Measurements from ENCODE around the gene GARIN5B.
"Not testable (repeated sequence)": the region's sequence is repeated elsewhere in the genome, so short reads cannot be mapped to it uniquely, and the experiment has no call there.

The GARIN5B gene

GRCh38 chr19:55352040-55352439 is 11.0 kb downstream of the GARIN5B start:
- DNase-seq = no peak

- no peak for DNase-seq
These were observed 12.3 kb downstream of the GARIN5B start for GRCh38 chr19:55350620-55351315.

GRCh38 chr19:55348317-55349034 is 14.6 kb downstream of the GARIN5B start:
- DNase-seq = peak in 1 of 56 donors; percentile 2

- DNase-seq = no peak
These were observed 15.5 kb downstream of the GARIN5B start for GRCh38 chr19:55347442-55348009.

- no peak for DNase-seq
These were observed 16.2 kb downstream of the GARIN5B start for GRCh38 chr19:55346725-55347441.

GRCh38 chr19:55345818-55346724 is 17.0 kb downstream of the GARIN5B start:
- DNase-seq = peak in 2 of 56 donors; percentile 16 to 51

GRCh38 chr19:55345101-55345817 is 17.8 kb downstream of the GARIN5B start:
- DNase-seq = no peak

GRCh38 chr19:55344444-55344843 is 18.6 kb downstream of the GARIN5B start:
- DNase-seq = peak in 45 of 56 donors; percentile 4 to 77 (median 43)

GRCh38 chr19:55341595-55342531 is 21.2 kb downstream of the GARIN5B start:
- DNase-seq = no peak

- DNase-seq = peak in 26 of 56 donors; percentile 8 to 56 (median 26)
These were observed 21.9 kb downstream of the GARIN5B start for GRCh38 chr19:55341171-55341588.

- DNase-seq = peak in 6 of 56 donors; percentile 8 to 30 (median 21)
These were observed 22.3 kb downstream of the GARIN5B start for GRCh38 chr19:55340784-55341147.

GRCh38 chr19:55339889-55340783 is 22.9 kb downstream of the GARIN5B start:
- DNase-seq = peak in 6 of 56 donors; percentile 27 to 69 (median 52)

GRCh38 chr19:55339105-55339888 is 23.8 kb downstream of the GARIN5B start, which contains the start of gene KMT5C:
TSS of gene KMT5C (plus strand) at chr19:55339876. CDS start at chr19:55341937, 2,061 bp downstream.
- peak; percentile 91 to 100 (median 100) for DNase-seq

GRCh38 chr19:55336101-55336500 is 27.0 kb downstream of the GARIN5B start:
- DNase-seq = no peak

GRCh38 chr19:55333870-55334269 is 29.2 kb downstream of the GARIN5B start:
- no peak for DNase-seq

GRCh38 chr19:55329791-55330190 is 33.3 kb downstream of the GARIN5B start:
- DNase-seq = not testable (repeated sequence)

All from amygdala (tissue), 56 donors.